T-helper 1 cell treated with Interleukin-12 subunit alpha and Interleukin-12 subunit beta and Interleukin-4 antibody, amounts not matched to agents 30 μg/mL and 1 μg/mL, for 36 hours (primary cell): ENCODE measurements around the gene POF1B.
A peak's percentile ranks its signal among the peaks of the same experiment; 100 is the strongest.
"Not testable (repeated sequence)": the region's sequence is repeated elsewhere in the genome, so short reads cannot be mapped to it uniquely, and the experiment has no call there.

Experiments
- H3K27ac Mint-ChIP-seq: one replicate; pipeline ENCODE4 v1.8.0; 2021; ENCODE audit warnings: mild to moderate bottlenecking, mixed read lengths
- H3K27me3 Mint-ChIP-seq: one replicate; pipeline ENCODE4 v1.8.0; 2021; ENCODE audit warnings: low read depth, mixed read lengths
- H3K36me3 Mint-ChIP-seq: one replicate; pipeline ENCODE4 v1.8.0; 2021; ENCODE audit warnings: low read depth, mixed read lengths
- H3K4me1 Mint-ChIP-seq: one replicate; pipeline ENCODE4 v1.8.0; 2021; ENCODE audit warnings: low read depth, mixed read lengths
- H3K4me3 Mint-ChIP-seq: one replicate; pipeline ENCODE4 v1.8.0; 2021; ENCODE audit warnings: mild to moderate bottlenecking, moderate library complexity, mixed read lengths
- H3K9me3 Mint-ChIP-seq: one replicate; pipeline ENCODE4 v1.8.0; 2021; ENCODE audit warnings: mixed read lengths

The POF1B gene, protein sequence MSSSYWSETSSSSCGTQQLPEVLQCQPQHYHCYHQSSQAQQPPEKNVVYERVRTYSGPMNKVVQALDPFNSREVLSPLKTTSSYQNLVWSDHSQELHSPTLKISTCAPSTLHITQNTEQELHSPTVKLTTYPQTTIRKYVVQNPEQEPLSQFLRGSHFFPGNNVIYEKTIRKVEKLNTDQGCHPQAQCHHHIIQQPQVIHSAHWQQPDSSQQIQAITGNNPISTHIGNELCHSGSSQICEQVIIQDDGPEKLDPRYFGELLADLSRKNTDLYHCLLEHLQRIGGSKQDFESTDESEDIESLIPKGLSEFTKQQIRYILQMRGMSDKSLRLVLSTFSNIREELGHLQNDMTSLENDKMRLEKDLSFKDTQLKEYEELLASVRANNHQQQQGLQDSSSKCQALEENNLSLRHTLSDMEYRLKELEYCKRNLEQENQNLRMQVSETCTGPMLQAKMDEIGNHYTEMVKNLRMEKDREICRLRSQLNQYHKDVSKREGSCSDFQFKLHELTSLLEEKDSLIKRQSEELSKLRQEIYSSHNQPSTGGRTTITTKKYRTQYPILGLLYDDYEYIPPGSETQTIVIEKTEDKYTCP

GRCh38 chrX:85379174-85379907, at the start of gene POF1B:
TSS of gene POF1B (minus strand) at chrX:85379665. CDS start at chrX:85379454, 211 bp downstream.
- no peaks in the 10 kb centered on the region for H3K4me1 Mint-ChIP-seq
- H3K36me3 Mint-ChIP-seq = no peaks in the 10 kb centered on the region
- H3K9me3 Mint-ChIP-seq = no peaks in the 10 kb centered on the region
- H3K27me3 Mint-ChIP-seq = no peaks in the 10 kb centered on the region
- H3K27ac Mint-ChIP-seq = no peak within 1 kb of the TSS
- no peak within 1 kb of the TSS for H3K4me3 Mint-ChIP-seq

GRCh38 chrX:85429066-85429465, 49.6 kb upstream of the POF1B start:
- H3K27me3 Mint-ChIP-seq = no peaks in the 10 kb centered on the region
- H3K4me3 Mint-ChIP-seq = no peak overlapping the region
- no peaks in the 10 kb centered on the region for H3K36me3 Mint-ChIP-seq

DNA sequence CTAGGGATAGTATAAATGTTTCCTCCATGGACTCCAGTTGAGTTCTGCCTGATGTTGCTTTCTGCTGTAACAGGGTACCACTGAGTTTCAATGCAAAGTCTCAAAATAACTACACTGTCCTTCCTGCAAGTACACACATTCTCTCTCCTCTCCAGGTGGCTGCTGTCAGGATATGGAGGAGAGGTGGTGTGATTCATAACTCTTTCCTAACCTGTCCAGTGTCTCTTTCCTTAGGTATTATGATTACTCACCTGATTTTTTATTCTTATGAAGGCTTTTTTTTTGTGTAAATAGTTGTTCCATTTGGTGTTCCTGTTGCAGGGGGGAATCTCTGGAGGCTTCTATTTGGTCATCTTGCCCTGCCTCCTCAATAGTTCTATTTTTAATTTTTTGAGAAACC, 39.8 kb upstream of the POF1B start:
- Mint-ChIP-seq H3K36me3 (no peaks in the 10 kb centered on the region), H3K4me3 (no peak overlapping the region), H3K4me1 (no peaks in the 10 kb centered on the region), H3K9me3 (peaks cover 4% of the 10 kb centered on the region), H3K27me3 (no peaks in the 10 kb centered on the region), H3K27ac (no peak overlapping the region)

More at GRCh38 chrX:85429066-85429465, 49.6 kb upstream of the POF1B start:
- Mint-ChIP-seq H3K27ac (no peak overlapping the region), H3K4me1 (no peaks in the 10 kb centered on the region), H3K9me3 (peaks cover 3% of the 10 kb centered on the region)

- H3K27me3 Mint-ChIP-seq = no peaks in the 10 kb centered on the region
- no peaks in the 10 kb centered on the region for H3K4me1 Mint-ChIP-seq
- no peak overlapping the region for H3K4me3 Mint-ChIP-seq
- no peaks in the 10 kb centered on the region for H3K9me3 Mint-ChIP-seq
- no peaks in the 10 kb centered on the region for H3K36me3 Mint-ChIP-seq
- H3K27ac Mint-ChIP-seq = no peak overlapping the region
Observed at GRCh38 chrX:85391878-85392238, 12.4 kb upstream of the POF1B start.

GRCh38 chrX:85391185-85391877, 11.9 kb upstream of the POF1B start:
- Mint-ChIP-seq H3K4me1 (no peaks in the 10 kb centered on the region), H3K27ac (no peak overlapping the region), H3K4me3 (no peak overlapping the region), H3K36me3 (no peaks in the 10 kb centered on the region), H3K27me3 (no peaks in the 10 kb centered on the region), H3K9me3 (no peaks in the 10 kb centered on the region)

DNA sequence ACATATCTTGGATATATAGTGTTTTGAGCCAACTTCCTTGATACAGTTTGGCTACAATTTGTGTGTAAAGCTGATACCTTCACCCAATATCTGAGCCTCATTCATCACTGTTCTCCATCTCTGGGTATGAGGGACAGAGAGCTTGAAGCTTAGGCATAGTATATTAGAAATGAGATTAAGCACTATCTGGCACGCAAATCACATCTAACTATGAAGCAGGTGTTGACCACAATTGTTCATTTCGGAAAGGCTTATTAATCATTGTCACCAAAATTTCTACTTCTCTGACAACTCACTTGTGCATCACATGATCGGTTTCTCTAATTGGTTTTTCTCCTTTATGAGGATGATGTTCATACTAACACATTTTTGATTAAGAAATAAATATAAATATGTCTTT, 2.1 kb upstream of the POF1B start:
- Mint-ChIP-seq H3K36me3 (no peaks in the 10 kb centered on the region), H3K9me3 (no peaks in the 10 kb centered on the region), H3K27ac (no peak overlapping the region)

GRCh38 chrX:85378461-85378860, 1.0 kb downstream of the POF1B start:
- H3K9me3 Mint-ChIP-seq = no peaks in the 10 kb centered on the region
- no peak overlapping the region for H3K4me3 Mint-ChIP-seq
- H3K27me3 Mint-ChIP-seq = no peaks in the 10 kb centered on the region
- H3K27ac Mint-ChIP-seq = no peak overlapping the region
- no peaks in the 10 kb centered on the region for H3K36me3 Mint-ChIP-seq
- no peaks in the 10 kb centered on the region for H3K4me1 Mint-ChIP-seq

More for the DNA sequence above, 2.1 kb upstream of the POF1B start:
- no peaks in the 10 kb centered on the region for H3K27me3 Mint-ChIP-seq
- no peaks in the 10 kb centered on the region for H3K4me1 Mint-ChIP-seq
- H3K4me3 Mint-ChIP-seq = no peak overlapping the region

DNA sequence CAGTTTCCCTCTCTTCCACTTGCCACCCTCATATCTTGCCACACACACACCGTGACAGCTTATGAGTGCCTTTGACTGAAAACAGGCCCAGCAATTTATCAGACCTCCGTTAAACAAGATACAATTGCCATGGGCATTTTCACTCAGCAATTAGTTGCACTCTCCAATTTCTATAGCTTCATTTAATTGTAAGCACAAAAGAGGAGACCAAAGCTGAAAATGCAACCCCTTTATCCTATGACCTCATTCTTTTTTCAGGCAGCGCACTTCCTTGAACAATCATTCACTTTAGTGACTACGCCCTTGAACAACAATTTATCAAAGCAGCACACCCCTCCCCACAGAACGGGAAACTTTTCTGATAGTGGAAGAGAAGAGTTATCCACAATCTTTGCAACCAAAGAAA, 4.1 kb downstream of the POF1B start:
- no peaks in the 10 kb centered on the region for H3K4me1 Mint-ChIP-seq
- no peaks in the 10 kb centered on the region for H3K36me3 Mint-ChIP-seq
- no peaks in the 10 kb centered on the region for H3K27me3 Mint-ChIP-seq
- H3K9me3 Mint-ChIP-seq = no peaks in the 10 kb centered on the region
- peak overlapping the region; percentile 19 for H3K4me3 Mint-ChIP-seq
- H3K27ac Mint-ChIP-seq = no peak overlapping the region

GRCh38 chrX:85365370-85365995, 14.0 kb downstream of the POF1B start:
- Mint-ChIP-seq H3K27ac (no peak overlapping the region), H3K4me1 (no peaks in the 10 kb centered on the region), H3K9me3 (peaks cover 8% of the 10 kb centered on the region), H3K4me3 (no peak overlapping the region), H3K27me3 (no peaks in the 10 kb centered on the region), H3K36me3 (no peaks in the 10 kb centered on the region)

DNA sequence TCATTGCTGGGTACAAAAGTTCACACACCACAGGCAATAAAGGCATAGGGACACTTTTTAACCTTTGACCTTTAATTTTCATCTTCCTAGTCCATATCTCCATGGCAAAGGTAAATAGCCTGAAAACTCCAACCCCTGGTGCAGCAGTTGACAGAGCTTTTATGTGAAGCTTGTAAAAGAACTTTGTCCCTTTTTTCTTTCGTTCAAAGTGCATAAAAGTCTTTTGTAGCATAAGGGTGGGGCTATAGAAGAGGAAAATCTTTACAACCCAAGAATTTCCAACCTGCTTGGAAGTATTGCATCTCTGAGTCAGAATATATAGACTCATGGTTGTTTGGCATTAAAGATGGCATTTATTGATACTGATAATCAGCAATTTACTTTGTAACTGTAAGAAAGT, 20.4 kb downstream of the POF1B start:
- Mint-ChIP-seq H3K9me3 (peaks cover 8% of the 10 kb centered on the region), H3K4me1 (no peaks in the 10 kb centered on the region), H3K36me3 (no peaks in the 10 kb centered on the region), H3K27me3 (no peaks in the 10 kb centered on the region), H3K27ac (no peak overlapping the region), H3K4me3 (no peak overlapping the region)

DNA sequence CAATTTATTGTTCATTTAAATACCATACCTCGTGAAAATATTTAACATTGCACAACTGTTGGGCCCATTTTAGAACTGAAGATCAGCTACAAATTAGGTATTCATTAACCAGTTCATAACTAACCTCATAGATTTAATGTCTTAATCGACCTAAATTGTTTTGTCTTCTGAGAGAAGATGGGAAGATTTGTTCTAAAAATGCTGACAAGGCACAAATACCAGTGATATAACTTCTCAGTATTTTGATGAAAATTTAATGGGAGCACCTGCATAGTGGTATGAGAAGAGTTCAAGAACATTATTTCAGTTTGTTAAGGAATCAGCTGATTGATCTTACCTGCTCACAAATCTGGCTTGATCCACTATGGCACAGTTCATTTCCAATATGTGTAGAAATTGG, 33.9 kb downstream of the POF1B start:
- no peaks in the 10 kb centered on the region for H3K27me3 Mint-ChIP-seq
- no peaks in the 10 kb centered on the region for H3K4me1 Mint-ChIP-seq
- no peaks in the 10 kb centered on the region for H3K9me3 Mint-ChIP-seq
- H3K27ac Mint-ChIP-seq = no peak overlapping the region
- H3K36me3 Mint-ChIP-seq = no peaks in the 10 kb centered on the region
- H3K4me3 Mint-ChIP-seq = no peak overlapping the region

- Mint-ChIP-seq H3K4me1 (no peaks in the 10 kb centered on the region), H3K27me3 (no peaks in the 10 kb centered on the region), H3K4me3 (no peak overlapping the region), H3K27ac (no peak overlapping the region), H3K36me3 (no peaks in the 10 kb centered on the region), H3K9me3 (peaks cover 6% of the 10 kb centered on the region)
Observed at GRCh38 chrX:85327060-85327333, 52.5 kb downstream of the POF1B start.

DNA sequence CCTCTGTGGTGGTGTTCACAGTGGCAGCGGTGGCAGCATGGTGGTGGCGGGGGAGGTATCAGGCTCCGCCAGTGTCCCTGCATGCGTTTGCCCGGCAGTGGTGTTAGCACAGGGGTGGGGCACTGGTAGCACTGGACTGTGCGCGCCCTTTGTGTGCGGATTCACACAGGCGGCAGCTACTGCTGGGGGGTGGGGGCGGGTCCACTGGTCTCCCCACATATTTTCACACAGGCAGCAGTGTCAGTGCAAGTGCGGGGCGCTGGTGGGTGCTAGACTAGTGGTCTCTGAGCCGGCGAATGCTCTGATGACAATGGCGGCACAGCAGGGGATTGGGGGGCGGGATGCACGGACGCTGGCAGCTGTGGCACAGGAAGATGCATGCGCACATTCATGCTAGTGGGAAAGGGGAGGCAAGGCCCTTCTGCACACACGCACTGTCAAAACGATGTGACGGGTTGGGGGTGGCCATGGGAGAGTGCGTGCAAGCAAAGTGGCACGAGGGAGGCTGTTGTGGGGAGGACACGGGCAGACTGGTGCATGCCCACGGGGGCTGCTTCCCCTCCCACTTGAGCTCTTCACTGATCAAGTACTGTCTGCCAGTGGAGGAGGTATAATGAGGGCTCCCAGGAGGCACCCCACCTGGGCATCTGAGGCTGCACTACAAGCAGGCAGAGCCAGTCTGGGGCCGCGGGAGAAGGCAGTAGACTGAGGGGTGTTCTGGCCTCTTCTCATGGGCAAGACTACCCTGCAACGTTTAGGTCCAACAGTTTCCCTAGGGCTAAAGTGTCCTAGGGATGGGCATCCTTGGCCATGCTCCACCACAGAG, 53.0 kb downstream of the POF1B start:
- Mint-ChIP-seq H3K27me3 (no peaks in the 10 kb centered on the region), H3K9me3 (peaks cover 6% of the 10 kb centered on the region), H3K36me3 (no peaks in the 10 kb centered on the region), H3K4me1 (no peaks in the 10 kb centered on the region), H3K27ac (no peak overlapping the region), H3K4me3 (no peak overlapping the region)

DNA sequence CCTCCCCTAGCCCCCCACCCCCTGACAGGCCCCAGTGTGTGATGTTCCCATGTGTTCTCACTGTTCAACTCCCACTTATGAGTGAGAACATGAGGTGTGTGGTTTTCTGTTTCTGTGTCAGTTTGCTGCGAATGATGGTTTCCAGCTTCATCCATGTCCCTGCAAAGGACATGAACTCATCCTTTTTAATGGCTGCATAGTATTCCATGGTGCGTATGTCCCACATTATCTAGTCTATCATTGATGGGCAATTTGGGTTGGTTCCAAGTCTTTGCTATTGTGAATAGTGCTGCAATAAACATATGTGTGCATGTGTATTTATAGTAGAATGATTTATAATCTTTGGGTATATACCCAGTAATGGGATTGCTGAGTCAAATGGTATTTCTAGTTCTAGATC, 68.1 kb downstream of the POF1B start:
- H3K4me3 Mint-ChIP-seq, H3K9me3 Mint-ChIP-seq, H3K4me1 Mint-ChIP-seq, H3K27ac Mint-ChIP-seq, H3K27me3 Mint-ChIP-seq, H3K36me3 Mint-ChIP-seq: not testable (repeated sequence)
